Endothelial cell of umbilical vein (primary cell): ENCODE data around the gene RUNDC1. TPM values are rescaled to one million over a fixed set of nuclear protein-coding genes. Genes with fewer than 3 reads are reported as not detected.

ENCODE experiments used
- BruUV-seq: library from RNA; stranded (reverse); fragments of 400-500 nt; replicated peaks from 2 replicates; lab custom pipeline; 2021; lab: Mats Ljungman, UMichigan
- CTCF ChIA-PET: fragments of 300-600, 350-600 bp; sonication (Branson Sonifier 250); formaldehyde crosslinking; loops from one replicate; lab custom pipeline; 2021; ENCODE audit warnings: antibody characterized with exemption, inconsistent platforms; lab: Charles Lee
- POLR2A ChIA-PET: fragments of 300-600, 350-600 bp; sonication (Branson Sonifier 250); formaldehyde crosslinking; loops from one replicate; lab custom pipeline; 2021; ENCODE audit warnings: antibody characterized with exemption, inconsistent platforms; lab: Charles Lee
- DNase-seq: peaks from one replicate; pipeline ENCODE4 v3.0.0-alpha.2; 2011; ENCODE audit warnings: low read depth, low spot score
- FAIRE-seq: peaks from 2 replicates; lab custom pipeline; 2011; peaks lifted over from hg19 to GRCh38; lab: Jason Lieb, UNC
- H2AFZ ChIP-seq: 2 replicates; pipeline ENCODE4 v1.6.0; 2012; ENCODE audit warnings: low read depth, low read length, control low read depth, inconsistent platforms
- H3K27ac ChIP-seq: 2 replicates; pipeline ENCODE4 v1.5.1; 2011; ENCODE audit warnings: low read depth, mild to moderate bottlenecking, control low read depth, low read length, moderate library complexity; ENCODE audit not compliant: insufficient read depth
- H3K27me3 ChIP-seq, 2 experiments: 2 replicates each; pipeline versions ENCODE4 v1.6.0 to v1.6.1; 2011; ENCODE audit warnings: low read length in 2 of 2, mixed read lengths in 1 of 2; ENCODE audit not compliant: control insufficient read depth in 2 of 2, insufficient read depth in 2 of 2
- H3K36me3 ChIP-seq, 2 experiments: 2 replicates in 1 of 2; 3 replicates in 1 of 2; pipeline ENCODE4 v1.5.1; 2011; ENCODE audit warnings: low read length in 2 of 2, mild to moderate bottlenecking in 1 of 2, moderate library complexity in 1 of 2; ENCODE audit not compliant: control insufficient read depth in 2 of 2, insufficient read depth in 2 of 2; ENCODE audit errors: extremely low read depth in 1 of 2
- H3K4me1 ChIP-seq: 3 replicates; pipeline ENCODE4 v1.5.1; 2011; ENCODE audit warnings: mild to moderate bottlenecking, low read length; ENCODE audit not compliant: control insufficient read depth, insufficient read depth; ENCODE audit errors: extremely low read depth
- H3K4me2 ChIP-seq: 2 replicates; pipeline ENCODE4 v1.6.1; 2011; ENCODE audit warnings: low read length, control low read depth, mixed read lengths; ENCODE audit not compliant: insufficient read depth
- H3K4me3 ChIP-seq, 3 experiments: fragments of 200-600 bp in 1 of 3; sonication (generic), shearing (Covaris generic) in 1 of 3; replicated peaks in 1 of 3; 2 replicates each; pipeline ENCODE4 v1.5.1; 2011 to 2016; ENCODE audit warnings: control low read depth in 3 of 3, low read length in 3 of 3, mild to moderate bottlenecking in 2 of 3, inconsistent platforms in 1 of 3, low read depth in 1 of 3, moderate library complexity in 1 of 3; ENCODE audit not compliant: insufficient read depth in 1 of 3
- H3K79me2 ChIP-seq: 2 replicates; pipeline ENCODE4 v1.6.0; 2012; ENCODE audit warnings: low read length, inconsistent platforms; ENCODE audit not compliant: control insufficient read depth, insufficient read depth
- H3K9ac ChIP-seq: replicated peaks from 2 replicates; pipeline ENCODE3; 2011; ENCODE audit warnings: low read length, control low read depth; ENCODE audit not compliant: insufficient read depth; ENCODE audit errors: extremely low read depth
- H3K9me1 ChIP-seq: replicated peaks from 3 replicates; pipeline ENCODE4 v1.6.0; 2011; ENCODE audit warnings: mild to moderate bottlenecking, low read length; ENCODE audit not compliant: control insufficient read depth, insufficient read depth; ENCODE audit errors: extremely low read depth
- H3K9me3 ChIP-seq: replicated peaks from 2 replicates; pipeline ENCODE4 v1.5.1; 2012; ENCODE audit warnings: low read length, inconsistent platforms; ENCODE audit not compliant: control insufficient read depth, insufficient read depth
- H4K20me1 ChIP-seq: replicated peaks from 2 replicates; pipeline ENCODE3; 2011; ENCODE audit warnings: mild to moderate bottlenecking, low read length; ENCODE audit not compliant: control insufficient read depth, insufficient read depth; ENCODE audit errors: extremely low read depth
- EZH2 ChIP-seq: IDR thresholded peaks from 2 replicates; pipeline ENCODE4 v1.6.1; 2012; ENCODE audit warnings: borderline replicate concordance, low read depth, mild to moderate bottlenecking, moderate library complexity, low read length, inconsistent platforms; ENCODE audit not compliant: severe bottlenecking
- FOS ChIP-seq: IDR thresholded peaks from 2 replicates; pipeline ENCODE4 v1.6.1; 2011; ENCODE audit warnings: mild to moderate bottlenecking, low read length, moderate library complexity, borderline replicate concordance; ENCODE audit not compliant: insufficient read depth
- GATA2 ChIP-seq: IDR thresholded peaks from 2 replicates; pipeline ENCODE4 v1.7.0; 2011; ENCODE audit warnings: low read depth, mild to moderate bottlenecking, moderate library complexity, mixed read lengths, low read length; ENCODE audit not compliant: insufficient read length, insufficient read depth
- MYC ChIP-seq: IDR thresholded peaks from one replicate; pipeline ENCODE4 v1.6.1; 2011; ENCODE audit warnings: mild to moderate bottlenecking, low read depth, low read length
- POLR2A ChIP-seq: IDR thresholded peaks from 2 replicates; pipeline ENCODE4 v1.6.1; 2012; ENCODE audit warnings: low read depth, mild to moderate bottlenecking, control low read depth, low read length
- POLR2AphosphoS5 ChIP-seq: IDR thresholded peaks from 2 replicates; pipeline ENCODE4 v1.6.1; 2012; ENCODE audit warnings: low read depth, mild to moderate bottlenecking, control low read depth, low read length, moderate library complexity; ENCODE audit not compliant: insufficient read depth
- dilution Hi-C: fragments of 300-500 bp; cut with MboI; formaldehyde crosslinking; loops from one replicate; pipeline ENCODE4 v1.15.0; 2019; ENCODE audit warnings: low sequenced_read_pairs; ENCODE audit not compliant: extremely low pct_ligation_motif_present
- intact Hi-C: fragments of 100-400 bp; cut with micrococcal nuclease; formaldehyde crosslinking; loops from one replicate; pipeline ENCODE4 v1.10.0; 2022
- polyA plus RNA-seq, 4 experiments: library from polyadenylated mRNA; depleted of rRNA in 3 of 4; stranded (reverse) in 3 of 4; unstranded in 1 of 4; fragments of >200 nt; gene quantifications; 2 replicates each; pipeline versions ENCODE4 v1.2.1 to v1.2.3, GENCODE V29; 2011 to 2012; ENCODE audit warnings: missing spikeins in 1 of 4
- total RNA-seq: library from RNA; stranded (reverse); gene quantifications from 2 replicates; pipeline ENCODE4 v1.2.3, GENCODE V29; 2021
- TF ChIP-seq, protein P1 (sequence below), 2 donors: IDR thresholded peaks; 1 replicate in 1 of 2; 2 replicates in 1 of 2; pipeline ENCODE4 v1.5.1; 2011; ENCODE audit warnings: low read length in 2 of 2, mild to moderate bottlenecking in 2 of 2, moderate library complexity in 2 of 2, control low read depth in 1 of 2, inconsistent platforms in 1 of 2, low read depth in 1 of 2; ENCODE audit not compliant: insufficient read depth in 1 of 2; ENCODE audit errors: extremely low read depth in 1 of 2

The RUNDC1 gene
- total and polyA plus RNA-seq, 2 donors (not counting 3 experiments of a cell fraction or from before 2014, with no cell fraction given) = 9.2 to 12.0 TPM

DNA sequence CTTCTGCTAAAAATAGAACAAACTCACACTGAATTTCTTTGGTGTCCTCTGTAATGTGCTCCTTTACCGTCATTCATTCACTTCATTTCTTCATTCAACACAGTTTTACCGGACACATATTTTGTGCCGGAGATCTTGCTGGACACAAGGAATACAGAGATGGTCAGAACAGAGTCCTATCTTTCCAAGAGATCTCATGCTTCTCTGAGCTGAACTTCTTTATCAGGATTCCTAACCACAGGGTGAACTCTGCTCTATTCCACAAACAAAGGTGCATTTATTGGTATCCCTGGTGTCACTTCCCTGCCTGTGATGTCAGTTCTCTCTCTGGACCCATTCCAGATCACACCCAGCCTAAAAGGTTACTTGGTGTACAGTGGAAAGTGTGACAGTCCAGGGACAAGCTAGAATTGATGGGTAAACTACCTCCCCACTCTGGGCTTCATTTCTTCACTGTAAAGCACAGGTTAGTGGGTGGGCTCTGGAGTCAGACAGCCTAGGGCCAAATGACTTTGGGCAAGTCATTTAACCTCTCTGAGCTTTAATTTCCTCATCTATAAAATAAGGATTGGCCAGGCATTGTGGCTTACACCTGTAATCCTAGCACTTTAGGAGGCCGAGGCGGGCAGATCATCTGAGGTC lies 30.4 kb downstream of the RUNDC1 start:
- intact Hi-C loops = no loop called here
- POLR2A ChIA-PET = no interaction called here

More for the DNA sequence above, 30.4 kb downstream of the RUNDC1 start:
- Histone ChIP-seq H3K4me1 (peaks cover 10% of the 10 kb centered on the region), H3K9ac (no peak overlapping the region), H3K27ac (no peak overlapping the region), H3K27me3 (no peaks in the 10 kb centered on the region), H2AFZ (no peak overlapping the region), H3K9me1 (no peaks in the 10 kb centered on the region), H3K9me3 (no peaks in the 10 kb centered on the region), H3K36me3 (peaks cover 3 to 18% of the 10 kb centered on the region in 2 experiments), H3K4me2 (no peak overlapping the region), H3K79me2 (no peaks in the 10 kb centered on the region), H3K4me3 (no peak overlapping the region), H4K20me1 (no peaks in the 10 kb centered on the region)
- FAIRE-seq = peak; percentile 54
- DNase-seq = no peak
- BruUV-seq = no TSS peak
- no peak for TF ChIP-seq GATA2
- TF ChIP-seq EZH2 = no peak
- no peak for TF ChIP-seq FOS
- TF ChIP-seq MYC = no peak
- TF ChIP-seq, protein P1, sequence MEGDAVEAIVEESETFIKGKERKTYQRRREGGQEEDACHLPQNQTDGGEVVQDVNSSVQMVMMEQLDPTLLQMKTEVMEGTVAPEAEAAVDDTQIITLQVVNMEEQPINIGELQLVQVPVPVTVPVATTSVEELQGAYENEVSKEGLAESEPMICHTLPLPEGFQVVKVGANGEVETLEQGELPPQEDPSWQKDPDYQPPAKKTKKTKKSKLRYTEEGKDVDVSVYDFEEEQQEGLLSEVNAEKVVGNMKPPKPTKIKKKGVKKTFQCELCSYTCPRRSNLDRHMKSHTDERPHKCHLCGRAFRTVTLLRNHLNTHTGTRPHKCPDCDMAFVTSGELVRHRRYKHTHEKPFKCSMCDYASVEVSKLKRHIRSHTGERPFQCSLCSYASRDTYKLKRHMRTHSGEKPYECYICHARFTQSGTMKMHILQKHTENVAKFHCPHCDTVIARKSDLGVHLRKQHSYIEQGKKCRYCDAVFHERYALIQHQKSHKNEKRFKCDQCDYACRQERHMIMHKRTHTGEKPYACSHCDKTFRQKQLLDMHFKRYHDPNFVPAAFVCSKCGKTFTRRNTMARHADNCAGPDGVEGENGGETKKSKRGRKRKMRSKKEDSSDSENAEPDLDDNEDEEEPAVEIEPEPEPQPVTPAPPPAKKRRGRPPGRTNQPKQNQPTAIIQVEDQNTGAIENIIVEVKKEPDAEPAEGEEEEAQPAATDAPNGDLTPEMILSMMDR (IDR thresholded peaks at IDR 0.05; ENCODE audit: extremely low read depth in 1 of 2, insufficient read depth in 1 of 2, low read depth in 1 of 2, low read length in 2 of 2) = no peak
- no peak for TF ChIP-seq POLR2AphosphoS5
- TF ChIP-seq POLR2A = no peak
- CTCF ChIA-PET = interaction anchor here (1.4 kb wide), 1 partner anchor 9 kb away, joined by 3 read pairs; no protein-coding TSS in a partner anchor
- dilution Hi-C loops = no loop called here
